Measurements from ENCODE around the gene SELL.

DNA sequence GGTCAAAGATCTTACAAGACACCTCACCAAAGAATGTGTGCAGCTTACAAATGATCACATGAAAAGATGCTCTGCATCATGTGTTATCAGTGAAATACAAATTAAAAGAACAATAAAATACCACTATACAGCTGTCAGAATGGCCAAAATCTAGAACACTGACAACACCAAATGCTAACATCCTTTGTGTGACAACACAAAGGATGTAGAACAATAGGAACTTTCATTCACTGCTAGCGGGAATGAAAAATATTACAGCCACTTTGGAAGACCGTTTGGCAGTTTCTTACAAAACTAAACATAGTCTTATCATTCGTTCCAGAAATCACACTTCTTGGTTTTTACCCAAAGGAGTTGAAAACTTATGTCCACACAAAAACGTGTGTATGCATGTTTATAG lies 60.9 kb downstream of the SELL start:
- TF ChIP-seq, protein P1, sequence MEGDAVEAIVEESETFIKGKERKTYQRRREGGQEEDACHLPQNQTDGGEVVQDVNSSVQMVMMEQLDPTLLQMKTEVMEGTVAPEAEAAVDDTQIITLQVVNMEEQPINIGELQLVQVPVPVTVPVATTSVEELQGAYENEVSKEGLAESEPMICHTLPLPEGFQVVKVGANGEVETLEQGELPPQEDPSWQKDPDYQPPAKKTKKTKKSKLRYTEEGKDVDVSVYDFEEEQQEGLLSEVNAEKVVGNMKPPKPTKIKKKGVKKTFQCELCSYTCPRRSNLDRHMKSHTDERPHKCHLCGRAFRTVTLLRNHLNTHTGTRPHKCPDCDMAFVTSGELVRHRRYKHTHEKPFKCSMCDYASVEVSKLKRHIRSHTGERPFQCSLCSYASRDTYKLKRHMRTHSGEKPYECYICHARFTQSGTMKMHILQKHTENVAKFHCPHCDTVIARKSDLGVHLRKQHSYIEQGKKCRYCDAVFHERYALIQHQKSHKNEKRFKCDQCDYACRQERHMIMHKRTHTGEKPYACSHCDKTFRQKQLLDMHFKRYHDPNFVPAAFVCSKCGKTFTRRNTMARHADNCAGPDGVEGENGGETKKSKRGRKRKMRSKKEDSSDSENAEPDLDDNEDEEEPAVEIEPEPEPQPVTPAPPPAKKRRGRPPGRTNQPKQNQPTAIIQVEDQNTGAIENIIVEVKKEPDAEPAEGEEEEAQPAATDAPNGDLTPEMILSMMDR (IDR thresholded peaks at IDR 0.05) = no peak
- no peak for TF ChIP-seq POLR2A (IDR thresholded peaks at IDR 0.05)

Measured in body of pancreas (tissue), 4 donors.